Measurements from ENCODE around the gene NCAM2. TPM values are rescaled to one million over a fixed set of nuclear protein-coding genes. Genes with fewer than 3 reads are reported as not detected.

Gene NCAM2
- total and polyA plus RNA-seq, 2 donors (not counting 1 experiment from before 2014, with no cell fraction given), result 0.13 TPM; not detected in 1

- Mint-ChIP-seq H3K4me3 (no peak overlapping the region), H3K4me1 (no peaks in the 10 kb centered on the region), H3K27me3 (no peaks in the 10 kb centered on the region), H3K27ac (no peak overlapping the region), H3K9me3 (ENCODE audit: insufficient read depth) (no peaks in the 10 kb centered on the region)
- no peaks in the 10 kb centered on the region for H3K4me1 ChIP-seq (ENCODE audit: control insufficient read depth in 2 of 2, insufficient read depth in 2 of 2, low read length in 2 of 2)
- no peak overlapping the region for H3K9ac ChIP-seq (ENCODE audit: low read length)
- no peak overlapping the region for H2AFZ ChIP-seq (ENCODE audit: insufficient read depth, low read depth, low read length, poor library complexity, severe bottlenecking)
- DNase-seq (no peak), ATAC-seq (ENCODE audit: low read depth) (no peak)
- H3K9me3 ChIP-seq (ENCODE audit: control extremely low read depth in 1 of 3, control insufficient read depth in 2 of 3, insufficient read depth in 1 of 3, low read length in 2 of 3), result no peaks in the 10 kb centered on the region
- no peak overlapping the region for H3K4me3 ChIP-seq (ENCODE audit: control extremely low read depth in 1 of 5, extremely low read depth in 1 of 5, insufficient read depth in 1 of 5, low read depth in 2 of 5, low read length in 4 of 5)
- no CpG with 5 or more reads among the region's 1 CpG for WGBS (ENCODE audit: insufficient coverage)
- no peaks in the 10 kb centered on the region for H3K36me3 ChIP-seq (replicated peaks in 1 of 2; ENCODE audit: control extremely low read depth in 1 of 2, control insufficient read depth in 1 of 2, extremely low read depth in 1 of 2, insufficient read depth in 2 of 2, low read length in 1 of 2)
- POLR2A ChIA-PET, result no interaction called here
- CTCF ChIA-PET, result no interaction called here
- no peaks in the 10 kb centered on the region for H4K20me1 ChIP-seq (ENCODE audit: control insufficient read depth, insufficient read depth, low read length, poor library complexity, severe bottlenecking)
- H3K4me2 ChIP-seq (replicated peaks; ENCODE audit: low read depth, low read length, poor library complexity, severe bottlenecking), result no peak overlapping the region
- no peaks in the 10 kb centered on the region for H3K79me2 ChIP-seq (ENCODE audit: control insufficient read depth, insufficient read depth, low read length)
- TF ChIP-seq, protein P1, sequence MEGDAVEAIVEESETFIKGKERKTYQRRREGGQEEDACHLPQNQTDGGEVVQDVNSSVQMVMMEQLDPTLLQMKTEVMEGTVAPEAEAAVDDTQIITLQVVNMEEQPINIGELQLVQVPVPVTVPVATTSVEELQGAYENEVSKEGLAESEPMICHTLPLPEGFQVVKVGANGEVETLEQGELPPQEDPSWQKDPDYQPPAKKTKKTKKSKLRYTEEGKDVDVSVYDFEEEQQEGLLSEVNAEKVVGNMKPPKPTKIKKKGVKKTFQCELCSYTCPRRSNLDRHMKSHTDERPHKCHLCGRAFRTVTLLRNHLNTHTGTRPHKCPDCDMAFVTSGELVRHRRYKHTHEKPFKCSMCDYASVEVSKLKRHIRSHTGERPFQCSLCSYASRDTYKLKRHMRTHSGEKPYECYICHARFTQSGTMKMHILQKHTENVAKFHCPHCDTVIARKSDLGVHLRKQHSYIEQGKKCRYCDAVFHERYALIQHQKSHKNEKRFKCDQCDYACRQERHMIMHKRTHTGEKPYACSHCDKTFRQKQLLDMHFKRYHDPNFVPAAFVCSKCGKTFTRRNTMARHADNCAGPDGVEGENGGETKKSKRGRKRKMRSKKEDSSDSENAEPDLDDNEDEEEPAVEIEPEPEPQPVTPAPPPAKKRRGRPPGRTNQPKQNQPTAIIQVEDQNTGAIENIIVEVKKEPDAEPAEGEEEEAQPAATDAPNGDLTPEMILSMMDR (IDR thresholded peaks at IDR 0.05), result no peak
- no peak for TF ChIP-seq EZH2 (IDR thresholded peaks at IDR 0.05; ENCODE audit: borderline replicate concordance, insufficient read depth, low read depth, low read length, poor library complexity, severe bottlenecking)
- no peaks in the 10 kb centered on the region for H3K27me3 ChIP-seq (replicated peaks in 1 of 4; ENCODE audit: control extremely low read depth in 1 of 4, control insufficient read depth in 3 of 4, insufficient read depth in 4 of 4, low read length in 3 of 4)
- no peak overlapping the region for H3K27ac ChIP-seq (ENCODE audit: low read length in 2 of 2)
- intact Hi-C loops (cut with micrococcal nuclease), result no loop called here
Measured at GRCh38 chr21:21097466-21097865, 99.3 kb downstream of the NCAM2 start.

GRCh38 chr21:21101911-21102310 lies 103.7 kb downstream of the NCAM2 start:
- H3K9ac ChIP-seq (ENCODE audit: low read length), result no peak overlapping the region
- ChIA-PET CTCF (no interaction called here), POLR2A (no interaction called here)
- H3K4me3 ChIP-seq (ENCODE audit: control extremely low read depth in 1 of 5, extremely low read depth in 1 of 5, insufficient read depth in 1 of 5, low read depth in 2 of 5, low read length in 4 of 5), result no peak overlapping the region
- intact Hi-C loops (cut with micrococcal nuclease), result no loop called here
- H3K9me3 Mint-ChIP-seq (ENCODE audit: insufficient read depth), result no peaks in the 10 kb centered on the region
- H2AFZ ChIP-seq (ENCODE audit: insufficient read depth, low read depth, low read length, poor library complexity, severe bottlenecking), result no peak overlapping the region
- no peaks in the 10 kb centered on the region for H3K79me2 ChIP-seq (ENCODE audit: control insufficient read depth, insufficient read depth, low read length)
- no peaks in the 10 kb centered on the region for H3K9me3 ChIP-seq (ENCODE audit: control extremely low read depth in 1 of 3, control insufficient read depth in 2 of 3, insufficient read depth in 1 of 3, low read length in 2 of 3)
- no peaks in the 10 kb centered on the region for H3K27me3 ChIP-seq (replicated peaks in 1 of 4; ENCODE audit: control extremely low read depth in 1 of 4, control insufficient read depth in 3 of 4, insufficient read depth in 4 of 4, low read length in 3 of 4)
- H3K36me3 ChIP-seq (replicated peaks in 1 of 2; ENCODE audit: control extremely low read depth in 1 of 2, control insufficient read depth in 1 of 2, extremely low read depth in 1 of 2, insufficient read depth in 2 of 2, low read length in 1 of 2), result no peaks in the 10 kb centered on the region
- H3K4me1 ChIP-seq (ENCODE audit: control insufficient read depth in 2 of 2, insufficient read depth in 2 of 2, low read length in 2 of 2), result no peaks in the 10 kb centered on the region
- no peaks in the 10 kb centered on the region for H3K27me3 Mint-ChIP-seq
- no CpG with 5 or more reads among the region's 1 CpG for WGBS (ENCODE audit: insufficient coverage)
- no peak overlapping the region for H3K4me3 Mint-ChIP-seq
- H4K20me1 ChIP-seq (ENCODE audit: control insufficient read depth, insufficient read depth, low read length, poor library complexity, severe bottlenecking), result no peaks in the 10 kb centered on the region
- no peak overlapping the region for H3K27ac ChIP-seq (ENCODE audit: low read length in 2 of 2)
- H3K27ac Mint-ChIP-seq, result no peak overlapping the region
- ATAC-seq (ENCODE audit: low read depth) (no peak), DNase-seq (no peak)
- no peak for TF ChIP-seq EZH2 (IDR thresholded peaks at IDR 0.05; ENCODE audit: borderline replicate concordance, insufficient read depth, low read depth, low read length, poor library complexity, severe bottlenecking)
- TF ChIP-seq, protein P1 (IDR thresholded peaks at IDR 0.05), result no peak
- no peak overlapping the region for H3K4me2 ChIP-seq (replicated peaks; ENCODE audit: low read depth, low read length, poor library complexity, severe bottlenecking)
- H3K4me1 Mint-ChIP-seq, result no peaks in the 10 kb centered on the region
